CD4-positive, alpha-beta T cell treated with Interleukin-15 for 4 hours (primary cell): Measurements from ENCODE around the gene FAM83F.

Experiments
- DNase-seq: peaks from one replicate; pipeline ENCODE4 v3.0.0-alpha.2; 2020; ENCODE audit warnings: low spot score

FAM83F gene

DNA sequence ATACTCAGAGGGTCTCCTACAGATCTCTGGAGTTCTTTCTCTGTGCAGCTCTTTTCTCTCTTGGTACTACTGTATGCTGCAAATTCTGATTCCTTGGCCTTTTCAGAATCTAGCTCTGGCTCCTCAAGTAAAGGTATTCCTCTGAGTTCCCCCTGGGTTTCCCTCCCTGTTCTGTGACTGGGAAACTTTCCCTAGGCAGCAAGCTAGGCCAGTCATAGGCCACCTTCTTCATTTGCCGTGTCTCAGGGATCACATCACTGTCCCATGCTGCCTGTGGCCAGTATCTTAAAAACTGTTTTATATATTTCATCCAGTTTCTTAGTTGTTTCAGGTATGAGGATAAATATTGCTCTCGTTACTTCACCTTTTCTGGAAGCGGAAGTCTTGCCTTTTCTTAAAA is 71.2 kb downstream of the FAM83F start:
- DNase-seq = no peak

DNA sequence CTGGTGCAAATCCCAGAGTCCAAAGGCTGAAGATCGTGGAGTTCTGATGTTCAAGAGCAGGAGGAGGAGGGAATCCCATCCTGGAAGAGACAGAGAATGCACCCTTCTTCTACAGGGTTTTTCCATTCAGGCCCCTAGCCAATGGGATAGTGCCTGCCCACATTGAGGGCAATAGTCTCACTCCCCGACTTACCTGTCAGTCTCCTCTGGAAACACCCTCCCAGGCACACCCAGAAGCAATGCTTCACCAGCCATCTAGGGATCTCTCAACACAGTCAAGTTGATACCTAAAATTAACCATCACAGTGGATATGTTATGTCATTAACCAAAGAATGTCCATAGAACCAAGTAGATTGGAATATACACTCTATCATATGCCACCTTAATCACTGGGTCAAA is 72.9 kb downstream of the FAM83F start:
- DNase-seq = no peak

DNA sequence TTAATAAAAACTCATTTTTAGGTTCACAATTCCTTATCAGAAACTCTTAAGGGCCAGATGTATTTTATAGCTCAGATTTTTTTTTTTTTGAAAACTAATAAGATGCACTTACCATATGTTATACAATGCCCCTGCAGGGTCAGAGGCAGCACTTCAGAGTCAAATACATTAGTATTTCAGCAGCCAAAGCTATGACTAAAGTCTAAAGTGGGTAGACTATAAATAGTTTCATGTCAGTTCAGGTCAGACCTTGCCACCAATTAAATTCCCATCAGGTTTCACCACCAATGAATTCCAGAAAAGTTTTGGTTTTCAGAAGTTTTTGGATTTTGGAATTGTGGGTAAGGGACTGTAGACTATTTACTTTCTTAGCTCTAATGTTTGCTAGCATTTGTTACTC is 75.9 kb downstream of the FAM83F start:
- no peak for DNase-seq

DNA sequence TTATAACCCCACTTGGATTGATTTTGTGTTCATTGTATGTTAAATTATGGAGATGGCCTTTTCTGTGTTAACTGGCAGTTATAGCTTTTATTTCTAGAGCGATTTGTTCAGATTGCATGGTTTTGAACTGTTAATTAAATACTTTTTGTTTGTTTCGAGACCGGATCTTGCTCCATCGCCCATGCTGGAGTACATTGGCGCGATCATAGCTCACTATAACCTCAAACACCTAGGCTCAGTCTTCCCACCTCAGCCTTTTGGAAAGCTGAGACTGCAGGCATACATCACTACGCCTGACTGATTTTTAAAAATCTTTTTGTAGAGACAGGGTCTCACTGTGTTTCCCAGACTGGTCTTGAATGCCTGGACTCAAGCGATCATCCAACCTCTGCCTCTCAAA is 77.0 kb downstream of the FAM83F start:
- no peak for DNase-seq

DNA sequence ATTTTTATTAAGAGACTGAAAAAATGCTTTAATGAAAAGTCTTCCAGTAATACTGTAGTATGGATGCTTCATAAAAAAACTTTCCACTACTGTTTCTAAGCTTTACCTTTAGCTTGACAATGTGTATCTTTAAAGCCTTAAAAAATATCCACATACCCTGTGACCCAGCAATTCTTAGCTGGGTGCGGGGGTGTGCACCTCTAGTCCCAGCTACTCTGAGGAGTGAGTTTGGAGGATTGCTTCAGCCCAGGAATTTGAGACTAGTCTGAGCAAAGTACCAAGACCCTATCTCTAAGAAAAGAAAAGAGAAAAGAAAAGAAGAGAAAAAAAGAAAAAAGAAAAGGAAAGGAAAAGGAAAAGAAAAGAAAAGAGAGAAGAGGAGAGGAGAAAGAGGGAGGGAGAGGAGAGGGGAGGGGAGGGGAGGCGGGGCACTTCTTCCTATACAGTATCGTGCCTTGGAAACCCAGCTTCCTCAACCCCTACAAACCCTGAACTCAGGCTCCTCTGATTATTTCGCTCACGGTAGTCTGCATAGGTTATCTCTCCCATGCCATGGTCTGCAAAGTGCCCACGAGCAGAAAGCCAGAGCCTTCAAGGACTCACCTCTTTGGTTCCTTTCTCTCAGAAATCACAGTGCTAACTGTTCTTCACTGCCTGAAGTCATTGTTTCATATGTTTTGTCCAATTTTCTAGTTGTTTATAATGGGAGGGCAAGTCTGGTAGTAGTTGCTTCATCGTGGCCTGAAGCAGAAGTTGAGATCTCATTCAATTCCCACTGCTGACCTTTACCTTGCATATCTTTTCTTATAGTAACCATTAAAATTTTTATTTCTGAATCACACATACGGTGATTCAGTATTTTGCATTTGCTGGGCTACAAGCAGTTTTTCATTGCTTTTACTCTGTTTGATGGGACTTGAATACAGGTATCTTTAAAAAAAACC is 82.2 kb downstream of the FAM83F start:
- DNase-seq = no peak

DNA sequence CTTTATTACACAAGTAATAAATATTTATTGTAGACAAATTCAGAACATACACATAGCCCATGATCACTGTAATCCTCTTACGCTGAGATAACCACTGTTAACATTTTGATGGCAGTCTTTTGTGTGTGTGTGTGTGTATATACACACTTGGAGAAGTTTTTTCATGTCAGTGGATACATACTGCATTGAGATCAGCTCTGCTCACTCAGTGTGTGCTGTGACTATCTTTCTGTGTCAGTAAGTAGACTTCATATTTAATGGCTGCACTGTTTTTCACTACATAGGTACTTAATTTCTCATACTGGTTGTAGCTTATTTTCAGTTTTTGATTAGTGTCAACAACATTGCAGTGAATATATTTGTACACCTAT is 82.9 kb downstream of the FAM83F start:
- DNase-seq = no peak

DNA sequence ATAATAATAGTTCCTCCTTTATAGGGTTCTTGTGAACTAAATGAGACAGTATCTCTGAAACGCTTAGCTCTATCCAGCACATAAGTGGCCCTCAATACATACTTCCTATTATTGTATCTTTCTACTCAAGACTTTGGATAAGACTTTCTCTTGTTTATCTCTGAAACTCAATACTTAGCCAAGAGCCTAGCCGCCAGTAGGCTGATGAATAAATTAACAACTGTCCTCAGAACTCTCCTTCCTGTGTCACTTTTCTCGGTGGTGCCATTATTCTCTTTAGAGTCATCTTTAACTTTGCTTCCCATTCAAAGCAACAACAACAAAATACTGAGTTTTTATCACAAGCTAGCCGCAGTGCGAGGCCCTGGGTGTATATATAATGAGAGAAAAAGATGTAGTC is 86.9 kb downstream of the FAM83F start:
- no peak for DNase-seq

DNA sequence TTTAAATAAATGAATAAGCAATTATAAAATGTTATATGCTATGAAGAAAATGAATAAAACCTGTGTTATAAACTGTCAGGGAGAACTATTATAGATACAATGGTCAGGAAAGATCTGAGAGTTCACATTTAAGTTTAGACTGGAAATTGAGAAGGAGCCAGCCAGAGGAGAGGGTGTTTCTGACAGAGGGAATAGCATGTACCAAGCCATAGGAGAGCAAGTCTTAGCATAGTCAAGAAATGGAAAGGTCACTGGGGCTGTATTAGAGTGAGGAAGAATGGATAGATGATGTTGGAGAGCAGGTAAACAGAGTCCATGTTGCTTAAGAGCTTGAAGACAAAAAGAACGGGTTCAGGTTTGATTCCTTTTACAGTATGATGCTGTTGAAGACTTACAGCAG is 87.4 kb downstream of the FAM83F start:
- no peak for DNase-seq

DNA sequence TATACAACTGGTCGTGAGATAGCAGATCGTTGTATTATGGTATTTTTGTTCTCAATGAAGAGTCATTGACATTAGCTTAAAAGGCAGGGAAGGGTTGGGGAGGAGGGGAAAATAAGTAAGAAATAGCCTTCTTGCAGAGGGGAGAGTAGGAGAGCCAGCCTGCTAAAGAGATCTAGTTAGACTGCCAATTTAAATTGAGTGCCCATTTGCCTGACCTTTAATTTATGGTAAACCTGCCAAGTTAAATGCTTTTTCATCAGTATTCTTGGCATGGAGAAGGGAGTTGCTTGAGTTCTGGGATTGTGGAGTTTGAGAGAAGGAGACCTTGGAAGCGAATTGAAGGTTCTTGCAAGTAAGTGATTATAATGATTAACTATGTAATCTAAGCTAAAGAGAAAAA is 89.0 kb downstream of the FAM83F start:
- DNase-seq = no peak

DNA sequence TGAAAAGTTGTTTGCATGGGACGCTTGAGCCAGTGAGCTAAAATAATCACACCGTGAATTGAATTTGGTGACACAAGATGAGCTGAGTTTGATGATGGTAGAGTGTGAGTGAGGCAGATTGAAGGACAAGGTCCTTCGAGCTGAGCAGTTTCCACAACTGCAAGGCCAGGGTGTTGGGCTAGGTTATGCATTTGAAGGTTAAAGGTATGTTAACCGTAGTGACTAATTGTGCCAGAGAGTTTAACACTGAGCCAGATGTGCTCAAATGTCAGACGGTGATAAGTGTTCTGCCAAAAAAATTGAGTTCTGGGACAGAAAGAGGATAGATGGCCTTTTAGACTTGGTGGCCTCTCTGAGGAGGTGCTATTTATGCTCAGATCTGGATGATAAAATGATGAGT is 89.5 kb downstream of the FAM83F start:
- no peak for DNase-seq

DNA sequence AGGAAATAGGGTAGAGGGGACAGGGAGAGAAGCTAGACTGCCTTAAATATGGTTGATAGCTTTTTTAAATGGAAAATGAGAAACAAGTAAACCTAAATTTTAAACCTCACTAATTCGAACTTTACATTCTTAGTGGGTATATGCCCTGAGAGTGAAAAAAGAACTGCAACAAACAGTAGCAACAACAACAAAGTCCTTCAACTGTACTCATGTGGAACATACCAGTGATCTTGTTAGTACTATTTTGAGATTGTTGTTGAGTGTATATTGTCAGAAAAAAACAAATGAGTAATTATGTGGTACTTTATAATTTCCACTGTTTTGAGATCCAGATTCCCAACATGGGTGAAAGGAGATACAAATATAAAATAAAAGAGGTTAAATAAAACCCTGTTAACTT is 94.1 kb downstream of the FAM83F start:
- DNase-seq = no peak
